HG02981 (cell line): ENCODE measurements around the gene MTOR.
"Not testable (repeated sequence)": the region's sequence is repeated elsewhere in the genome, so short reads cannot be mapped to it uniquely, and the experiment has no call there.

Experiments used
- ATAC-seq: cut with Tn5 transposase; IDR thresholded peaks from one replicate; pipeline ENCODE4 v1.9.1; 2021; ENCODE audit warnings: mild to moderate bottlenecking, moderate library complexity; ENCODE audit not compliant: unreplicated experiment

Gene MTOR

GRCh38 chr1:11187494-11187893 is 74.9 kb downstream of the MTOR start:
- ATAC-seq = no peak

GRCh38 chr1:11187000-11187399 is 75.4 kb downstream of the MTOR start:
- ATAC-seq = no peak

GRCh38 chr1:11184973-11185372 is 77.4 kb downstream of the MTOR start:
- no peak for ATAC-seq

GRCh38 chr1:11182884-11183283 is 79.5 kb downstream of the MTOR start:
- ATAC-seq = no peak

- no peak for ATAC-seq
These were observed 82.0 kb downstream of the MTOR start for GRCh38 chr1:11180342-11180744.

GRCh38 chr1:11179749-11180148 is 82.6 kb downstream of the MTOR start:
- not testable (repeated sequence) for ATAC-seq

GRCh38 chr1:11179125-11179524 is 83.2 kb downstream of the MTOR start:
- no peak for ATAC-seq

- ATAC-seq = no peak
These were observed 84.0 kb downstream of the MTOR start for GRCh38 chr1:11178021-11179015.

GRCh38 chr1:11176081-11176706 is 86.2 kb downstream of the MTOR start:
- no peak for ATAC-seq

GRCh38 chr1:11175461-11175860 is 86.9 kb downstream of the MTOR start:
- no peak for ATAC-seq

- ATAC-seq = no peak
These were observed 87.9 kb downstream of the MTOR start for GRCh38 chr1:11174261-11174942.

GRCh38 chr1:11170102-11170501 is 92.2 kb downstream of the MTOR start:
- ATAC-seq = no peak

- ATAC-seq = no peak
These were observed 93.1 kb downstream of the MTOR start for GRCh38 chr1:11169202-11169601.

GRCh38 chr1:11168731-11169130 is 93.6 kb downstream of the MTOR start:
- no peak for ATAC-seq

- not testable (repeated sequence) for ATAC-seq
These were observed 95.6 kb downstream of the MTOR start for GRCh38 chr1:11166744-11167143.

- ATAC-seq = not testable (repeated sequence)
These were observed 99.6 kb downstream of the MTOR start for GRCh38 chr1:11162752-11163151.

- ATAC-seq = no peak
These were observed 103.5 kb downstream of the MTOR start for GRCh38 chr1:11158720-11159321.

- no peak for ATAC-seq
These were observed 104.1 kb downstream of the MTOR start for GRCh38 chr1:11158291-11158690.

- no peak for ATAC-seq
These were observed 104.5 kb downstream of the MTOR start for GRCh38 chr1:11157867-11158266.

GRCh38 chr1:11157394-11157793 is 105.0 kb downstream of the MTOR start:
- no peak for ATAC-seq

GRCh38 chr1:11156963-11157362 is 105.4 kb downstream of the MTOR start:
- no peak for ATAC-seq
